DND-41 (cell line): ENCODE data around the gene CEP68.
"Not testable (repeated sequence)": the region's sequence is repeated elsewhere in the genome, so short reads cannot be mapped to it uniquely, and the experiment has no call there.

Source experiments
- ATAC-seq: fragments of 200-7000 bp; cut with Tn5 transposase; 3 replicates; pipeline ENCODE4 v1.9.1; 2021; ENCODE audit warnings: low read depth; ENCODE audit not compliant: insufficient read depth
- DNase-seq: peaks from one replicate; pipeline ENCODE4 v3.0.0-alpha.2; 2020
- H2AFZ ChIP-seq: 2 replicates; pipeline ENCODE4 v1.6.0; 2012; ENCODE audit warnings: low read depth, low read length
- H3K27ac ChIP-seq: 2 replicates; pipeline ENCODE4 v1.5.1; 2012; ENCODE audit warnings: low read length, inconsistent platforms
- H3K27me3 ChIP-seq: fragments of 200-600 bp; sonication (generic); 2 replicates; pipeline ENCODE4 v1.6.0; 2012; ENCODE audit warnings: low read length, mild to moderate bottlenecking, inconsistent platforms; ENCODE audit not compliant: insufficient read depth, poor library complexity
- H3K36me3 ChIP-seq: 2 replicates; pipeline ENCODE4 v1.5.1; 2012; ENCODE audit warnings: low read length, inconsistent platforms; ENCODE audit not compliant: insufficient read depth
- H3K4me1 ChIP-seq: 2 replicates; pipeline ENCODE4 v1.5.1; 2012; ENCODE audit warnings: mild to moderate bottlenecking, low read length; ENCODE audit not compliant: insufficient read depth
- H3K4me2 ChIP-seq: 2 replicates; pipeline ENCODE4 v1.6.0; 2012; ENCODE audit warnings: mild to moderate bottlenecking, moderate library complexity, low read length, inconsistent platforms; ENCODE audit not compliant: insufficient read depth
- H3K4me3 ChIP-seq, 2 experiments: fragments of 200-600 bp in 1 of 2; shearing (Covaris generic) in 1 of 2; 2 replicates each; pipeline ENCODE4 v1.5.1; 2012 to 2016; ENCODE audit warnings: inconsistent platforms in 2 of 2, low read length in 2 of 2, mild to moderate bottlenecking in 2 of 2, low read depth in 1 of 2, moderate library complexity in 1 of 2
- H3K79me2 ChIP-seq: 2 replicates; pipeline ENCODE4 v1.6.0; 2012; ENCODE audit warnings: low read length, inconsistent platforms; ENCODE audit not compliant: insufficient read depth
- H3K9ac ChIP-seq: 2 replicates; pipeline ENCODE4 v1.6.0; 2012; ENCODE audit warnings: low read depth, mild to moderate bottlenecking, inconsistent platforms, low read length, moderate library complexity
- H3K9me3 ChIP-seq: 2 replicates; pipeline ENCODE4 v1.5.1; 2012; ENCODE audit warnings: low read length, moderate library complexity, mild to moderate bottlenecking, inconsistent platforms; ENCODE audit not compliant: insufficient read depth, severe bottlenecking
- H4K20me1 ChIP-seq: 2 replicates; pipeline ENCODE4 v1.6.0; 2012; ENCODE audit warnings: low read length; ENCODE audit not compliant: insufficient read depth
- CTCF ChIP-seq: IDR thresholded peaks from 2 replicates; pipeline ENCODE4 v1.5.1; 2012; ENCODE audit warnings: borderline replicate concordance, low read length, moderate library complexity, mild to moderate bottlenecking; ENCODE audit not compliant: poor library complexity, severe bottlenecking; ENCODE audit errors: extremely low read depth
- EZH2 ChIP-seq: IDR thresholded peaks from 3 replicates; pipeline ENCODE4 v1.6.1; 2012; ENCODE audit warnings: borderline replicate concordance, low read depth, mild to moderate bottlenecking, moderate library complexity, low read length, inconsistent platforms; ENCODE audit not compliant: severe bottlenecking

CEP68 gene

GRCh38 chr2:65130664-65131175 lies 74.5 kb downstream of the CEP68 start:
- Histone ChIP-seq H3K79me2 (peaks cover 43% of the 10 kb centered on the region), H3K4me3 (peak overlapping the region; percentile 25 to 97; a peak in 3 of 4 replicates), H3K36me3 (no peaks in the 10 kb centered on the region; the same call in 1 of the 2 replicates), H3K27me3 (no peaks in the 10 kb centered on the region), H4K20me1 (peaks cover 24% of the 10 kb centered on the region), H3K9ac (peak overlapping the region; percentile 50), H3K27ac (peak overlapping the region; percentile 63), H2AFZ (peak overlapping the region; percentile 83), H3K4me2 (peak overlapping the region; percentile 72), H3K4me1 (peaks cover 36% of the 10 kb centered on the region), H3K9me3 (no peaks in the 10 kb centered on the region)
- TF ChIP-seq CTCF = no peak
- no peak for TF ChIP-seq EZH2
- no peak for DNase-seq
- peak; percentile 4; the same call in 1 of the 3 replicates for ATAC-seq

GRCh38 chr2:65132930-65133329 lies 76.7 kb downstream of the CEP68 start:
- Histone ChIP-seq H3K79me2 (peaks cover 21% of the 10 kb centered on the region), H3K4me1 (peaks cover 18% of the 10 kb centered on the region), H4K20me1 (peaks cover 15% of the 10 kb centered on the region)
- not testable (repeated sequence) for H3K9me3 ChIP-seq, H3K27me3 ChIP-seq, H2AFZ ChIP-seq, H3K4me2 ChIP-seq, ATAC-seq, DNase-seq, H3K4me3 ChIP-seq, H3K27ac ChIP-seq, H3K36me3 ChIP-seq, H3K9ac ChIP-seq

- no peaks in the 10 kb centered on the region; the same call in 1 of the 2 replicates for H3K36me3 ChIP-seq
- H3K4me1 ChIP-seq = peaks cover 11% of the 10 kb centered on the region
- no peak for TF ChIP-seq EZH2
- TF ChIP-seq CTCF = no peak
- H3K4me3 ChIP-seq = no peak overlapping the region
- H3K79me2 ChIP-seq = peaks cover 14% of the 10 kb centered on the region
- H3K9ac ChIP-seq = no peak overlapping the region
- ATAC-seq (no peak), DNase-seq (no peak)
- H4K20me1 ChIP-seq = peaks cover 8% of the 10 kb centered on the region
- no peaks in the 10 kb centered on the region for H3K9me3 ChIP-seq
- H2AFZ ChIP-seq = no peak overlapping the region
- H3K4me2 ChIP-seq = no peak overlapping the region
- H3K27ac ChIP-seq = no peak overlapping the region
- H3K27me3 ChIP-seq = no peaks in the 10 kb centered on the region
These were observed 77.4 kb downstream of the CEP68 start for GRCh38 chr2:65133626-65134025.

- Histone ChIP-seq H3K4me3 (no peak overlapping the region), H4K20me1 (peaks cover 3% of the 10 kb centered on the region), H3K4me2 (no peak overlapping the region), H3K4me1 (peaks cover 6% of the 10 kb centered on the region), H3K36me3 (no peaks in the 10 kb centered on the region; the same call in 1 of the 2 replicates), H3K27me3 (no peaks in the 10 kb centered on the region), H3K9ac (no peak overlapping the region), H3K9me3 (no peaks in the 10 kb centered on the region), H2AFZ (no peak overlapping the region), H3K79me2 (peaks cover 8% of the 10 kb centered on the region), H3K27ac (no peak overlapping the region)
- TF ChIP-seq CTCF (no peak), EZH2 (no peak)
- ATAC-seq (no peak), DNase-seq (no peak)
These were observed 77.9 kb downstream of the CEP68 start for GRCh38 chr2:65134158-65134557.
